Astrocyte (in vitro differentiated cells and primary cell): ENCODE measurements around the gene ACER1. TPM values are rescaled to one million over a fixed set of nuclear protein-coding genes. Genes with fewer than 3 reads are reported as not detected.
"Not testable (repeated sequence)": the region's sequence is repeated elsewhere in the genome, so short reads cannot be mapped to it uniquely, and the experiment has no call there.

ENCODE experiments used
- DNase-seq: peaks from one replicate; pipeline ENCODE4 v3.0.0-alpha.2; 2010; ENCODE audit warnings: low read depth
- FAIRE-seq: peaks from 2 replicates; lab custom pipeline; 2011; peaks lifted over from hg19 to GRCh38; lab: Jason Lieb, UNC
- H2AFZ ChIP-seq: 2 replicates; pipeline ENCODE4 v1.6.0; 2012; ENCODE audit warnings: low read depth, low read length, inconsistent platforms
- H3K27ac ChIP-seq: 2 replicates; pipeline ENCODE4 v1.5.1; 2011; ENCODE audit warnings: low read depth, low read length, inconsistent platforms
- H3K27me3 ChIP-seq: 2 replicates; pipeline ENCODE4 v1.6.0; 2011; ENCODE audit warnings: low read length, inconsistent platforms; ENCODE audit not compliant: insufficient read depth
- H3K36me3 ChIP-seq: 2 replicates; pipeline ENCODE4 v1.5.1; 2011; ENCODE audit warnings: low read length, inconsistent platforms; ENCODE audit not compliant: insufficient read depth
- H3K4me1 ChIP-seq: 2 replicates; pipeline ENCODE4 v1.5.1; 2011; ENCODE audit warnings: low read length, inconsistent platforms; ENCODE audit not compliant: insufficient read depth
- H3K4me2 ChIP-seq: 2 replicates; pipeline ENCODE4 v1.6.0; 2012; ENCODE audit warnings: low read length, inconsistent platforms
- H3K4me3 ChIP-seq: 2 replicates; pipeline ENCODE4 v1.5.1; 2011; ENCODE audit warnings: low read depth, mild to moderate bottlenecking, low read length, inconsistent platforms; ENCODE audit not compliant: insufficient read depth
- H3K79me2 ChIP-seq: 2 replicates; pipeline ENCODE4 v1.6.0; 2012; ENCODE audit warnings: mild to moderate bottlenecking, low read length, inconsistent platforms; ENCODE audit not compliant: insufficient read depth
- H3K9ac ChIP-seq: 2 replicates; pipeline ENCODE4 v1.6.0; 2012; ENCODE audit warnings: mild to moderate bottlenecking, low read length, inconsistent platforms
- H3K9me3 ChIP-seq: 2 replicates; pipeline ENCODE4 v1.5.1; 2012; ENCODE audit warnings: low read depth, mild to moderate bottlenecking, low read length, inconsistent platforms; ENCODE audit not compliant: insufficient read depth
- H4K20me1 ChIP-seq: 2 replicates; pipeline ENCODE4 v1.6.0; 2012; ENCODE audit warnings: low read length, inconsistent platforms; ENCODE audit not compliant: insufficient read depth
- H3K27ac Mint-ChIP-seq: one replicate; pipeline ENCODE4 v1.8.0; 2021; ENCODE audit warnings: mild to moderate bottlenecking, mixed read lengths; ENCODE audit not compliant: unreplicated experiment
- H3K27me3 Mint-ChIP-seq: one replicate; pipeline ENCODE4 v1.8.0; 2021; ENCODE audit warnings: low read depth, mixed read lengths; ENCODE audit not compliant: unreplicated experiment
- H3K36me3 Mint-ChIP-seq: one replicate; pipeline ENCODE4 v1.8.0; 2021; ENCODE audit warnings: low read depth, mixed read lengths; ENCODE audit not compliant: unreplicated experiment
- H3K4me1 Mint-ChIP-seq: one replicate; pipeline ENCODE4 v1.8.0; 2021; ENCODE audit warnings: low read depth, mixed read lengths; ENCODE audit not compliant: unreplicated experiment
- H3K4me3 Mint-ChIP-seq: one replicate; pipeline ENCODE4 v1.8.0; 2021; ENCODE audit warnings: mild to moderate bottlenecking, moderate library complexity, mixed read lengths; ENCODE audit not compliant: unreplicated experiment
- H3K9me3 Mint-ChIP-seq: one replicate; pipeline ENCODE4 v1.8.0; 2021; ENCODE audit warnings: mild to moderate bottlenecking, mixed read lengths; ENCODE audit not compliant: unreplicated experiment
- CTCF ChIP-seq: IDR thresholded peaks from 2 replicates; pipeline ENCODE4 v1.5.1; 2011; ENCODE audit warnings: low read depth, mild to moderate bottlenecking, inconsistent platforms, low read length, moderate library complexity; ENCODE audit not compliant: insufficient read depth
- EZH2 ChIP-seq: IDR thresholded peaks from 2 replicates; pipeline ENCODE4 v1.6.1; 2012; ENCODE audit warnings: mild to moderate bottlenecking, low read length, inconsistent platforms; ENCODE audit not compliant: insufficient read depth
- total RNA-seq: library from RNA; stranded (reverse); gene quantifications from 2 replicates; pipeline ENCODE4 v1.2.1, GENCODE V29; 2021

ACER1 gene
- total RNA-seq, 1 donor from 2014 or later, result not detected

GRCh38 chr19:6364353-6364752, 30.9 kb upstream of the ACER1 start:
- Mint-ChIP-seq H3K36me3 (peaks cover 20% of the 10 kb centered on the region), H3K27me3 (no peaks in the 10 kb centered on the region), H3K4me3 (no peak overlapping the region), H3K4me1 (no peaks in the 10 kb centered on the region), H3K9me3 (no peaks in the 10 kb centered on the region), H3K27ac (no peak overlapping the region)
- no peak for FAIRE-seq
- Histone ChIP-seq H3K9ac (no peak overlapping the region), H3K27ac (no peak overlapping the region), H3K9me3 (no peaks in the 10 kb centered on the region), H3K4me1 (peaks cover 4% of the 10 kb centered on the region), H3K27me3 (no peaks in the 10 kb centered on the region), H3K4me3 (no peak overlapping the region), H3K36me3 (peaks cover 11% of the 10 kb centered on the region), H3K79me2 (peaks cover 17% of the 10 kb centered on the region), H4K20me1 (no peaks in the 10 kb centered on the region), H3K4me2 (no peak overlapping the region), H2AFZ (no peak overlapping the region)
- no peak for TF ChIP-seq CTCF
- no peak for TF ChIP-seq EZH2
- no peak for DNase-seq

GRCh38 chr19:6362351-6362801, 29.0 kb upstream of the ACER1 start:
- Mint-ChIP-seq H3K9me3 (no peaks in the 10 kb centered on the region), H3K27ac (peak overlapping the region; percentile 23), H3K27me3 (no peaks in the 10 kb centered on the region), H3K4me1 (no peaks in the 10 kb centered on the region), H3K36me3 (peaks cover 14% of the 10 kb centered on the region), H3K4me3 (peak overlapping the region; percentile 91)
- Histone ChIP-seq H3K79me2 (peaks cover 17% of the 10 kb centered on the region), H2AFZ (peak overlapping the region; percentile 72), H3K4me1 (peaks cover 4% of the 10 kb centered on the region), H3K4me3 (peak overlapping the region; percentile 58), H3K36me3 (peaks cover 5% of the 10 kb centered on the region), H4K20me1 (no peaks in the 10 kb centered on the region), H3K9me3 (no peaks in the 10 kb centered on the region), H3K27ac (peak overlapping the region; percentile 49), H3K4me2 (peak overlapping the region; percentile 91), H3K27me3 (no peaks in the 10 kb centered on the region), H3K9ac (peak overlapping the region; percentile 82)
- DNase-seq (no peak), FAIRE-seq (no peak)
- no peak for TF ChIP-seq EZH2
- TF ChIP-seq CTCF, result no peak

- H3K36me3 ChIP-seq, result peaks cover 5% of the 10 kb centered on the region
- Mint-ChIP-seq H3K9me3 (no peaks in the 10 kb centered on the region), H3K27ac (peak overlapping the region; percentile 62), H3K4me3 (peak overlapping the region; percentile 91), H3K36me3 (peaks cover 14% of the 10 kb centered on the region), H3K27me3 (no peaks in the 10 kb centered on the region), H3K4me1 (no peaks in the 10 kb centered on the region)
- no peaks in the 10 kb centered on the region for H3K9me3 ChIP-seq
- peaks cover 17% of the 10 kb centered on the region for H3K79me2 ChIP-seq
- H3K4me1 ChIP-seq, result peaks cover 4% of the 10 kb centered on the region
- peak overlapping the region; percentile 58 for H3K4me3 ChIP-seq
- DNase-seq (no peak), FAIRE-seq (no peak)
- TF ChIP-seq EZH2, result no peak
- no peak for TF ChIP-seq CTCF
- H2AFZ ChIP-seq, result peak overlapping the region; percentile 72
- H4K20me1 ChIP-seq, result no peaks in the 10 kb centered on the region
- H3K9ac ChIP-seq, result peak overlapping the region; percentile 82
- H3K27ac ChIP-seq, result peak overlapping the region; percentile 49
- H3K4me2 ChIP-seq, result peak overlapping the region; percentile 91
- no peaks in the 10 kb centered on the region for H3K27me3 ChIP-seq
These were observed 28.6 kb upstream of the ACER1 start for GRCh38 chr19:6362027-6362350.

- H3K9me3 Mint-ChIP-seq, DNase-seq, H3K36me3 ChIP-seq, H3K9me3 ChIP-seq, H4K20me1 ChIP-seq, H3K27me3 Mint-ChIP-seq, H3K4me1 ChIP-seq, H3K27ac Mint-ChIP-seq, H3K27ac ChIP-seq, H3K4me1 Mint-ChIP-seq, H3K36me3 Mint-ChIP-seq, H3K27me3 ChIP-seq, FAIRE-seq: not testable (repeated sequence)
- H3K9ac ChIP-seq, result peak overlapping the region; percentile 82
- H2AFZ ChIP-seq, result peak overlapping the region; percentile 72
- peak overlapping the region; percentile 91 for H3K4me3 Mint-ChIP-seq
- H3K4me3 ChIP-seq, result peak overlapping the region; percentile 58
- peak overlapping the region; percentile 91 for H3K4me2 ChIP-seq
- peaks cover 17% of the 10 kb centered on the region for H3K79me2 ChIP-seq
These were observed 27.4 kb upstream of the ACER1 start for GRCh38 chr19:6360857-6361216.
